HG03442 (cell line): ENCODE measurements around the gene ZNF526.

Source experiments
- ATAC-seq: cut with Tn5 transposase; IDR thresholded peaks from one replicate; pipeline ENCODE4 v1.9.1; 2021; ENCODE audit warnings: mild to moderate bottlenecking, moderate library complexity; ENCODE audit not compliant: unreplicated experiment

The ZNF526 gene

DNA sequence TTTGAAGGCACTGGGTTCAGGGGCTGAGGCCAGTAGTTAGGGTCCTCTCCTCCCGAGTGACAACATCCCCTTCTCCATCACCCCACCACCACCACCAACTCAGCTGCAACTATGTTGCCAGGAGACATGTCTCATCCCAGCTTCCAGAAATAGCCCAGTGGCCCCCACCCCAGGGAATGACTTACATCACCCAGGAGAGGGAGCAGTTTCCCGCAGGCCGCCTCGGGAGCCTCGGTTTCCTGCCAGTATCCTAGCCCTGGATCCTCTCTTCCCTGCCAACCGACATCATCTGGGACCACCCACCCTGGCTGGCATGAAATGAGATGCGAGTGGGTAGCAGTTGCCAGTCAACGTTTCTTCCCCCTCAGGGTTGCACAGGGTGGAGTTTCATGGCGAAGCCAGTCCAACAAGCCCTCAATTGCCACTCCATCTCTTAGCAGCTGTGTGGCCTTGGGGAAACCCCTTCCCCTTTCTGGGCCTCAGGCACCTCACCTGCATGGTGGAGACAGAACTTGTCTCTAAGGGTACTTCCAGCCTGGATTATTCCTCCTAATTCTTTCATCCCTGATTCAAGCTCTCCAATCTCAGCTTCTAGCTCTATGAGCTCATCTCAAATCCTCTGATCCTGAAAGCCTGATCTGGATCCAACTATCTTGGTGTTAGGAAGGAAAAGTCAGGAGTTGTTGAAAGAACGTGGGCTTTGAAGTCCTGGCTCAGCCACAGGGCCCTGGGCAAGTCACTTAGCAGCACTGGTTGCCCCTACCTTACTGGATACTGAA, 26.2 kb downstream of the ZNF526 start:
- no peak for ATAC-seq

GRCh38 chr19:42246922-42247639, 27.0 kb downstream of the ZNF526 start:
- no peak for ATAC-seq

DNA sequence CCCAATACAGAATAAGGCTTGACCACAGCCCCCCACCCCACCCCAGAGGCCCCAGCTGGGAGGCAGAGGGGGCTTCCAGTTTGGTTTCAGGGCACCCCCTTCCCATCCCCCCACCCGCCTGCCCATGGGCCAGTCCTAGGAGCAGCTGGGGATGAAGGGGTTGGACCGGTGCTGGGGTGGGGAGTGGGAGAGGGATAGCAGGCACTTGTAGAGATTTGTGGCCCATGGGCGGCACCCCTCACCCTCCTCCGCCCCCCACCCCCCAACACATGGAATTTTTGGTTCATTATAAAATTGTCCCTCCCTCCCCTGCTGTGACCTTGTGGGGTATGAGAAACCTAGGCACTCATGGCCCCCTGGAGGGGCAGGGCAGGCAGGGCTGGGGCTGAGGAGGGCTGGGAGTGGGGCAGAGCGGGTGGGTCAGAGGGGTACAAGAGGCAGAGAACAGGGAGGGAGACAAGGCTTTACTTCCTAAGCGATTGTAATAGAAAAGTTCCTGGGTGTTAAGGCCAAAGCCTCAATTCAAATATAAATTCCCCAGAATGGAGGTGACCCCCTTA, 27.6 kb downstream of the ZNF526 start:
- no peak for ATAC-seq

- ATAC-seq = no peak
Measured at GRCh38 chr19:42248270-42249148, 28.4 kb downstream of the ZNF526 start.

GRCh38 chr19:42249149-42249750, 29.1 kb downstream of the ZNF526 start:
- ATAC-seq = no peak

DNA sequence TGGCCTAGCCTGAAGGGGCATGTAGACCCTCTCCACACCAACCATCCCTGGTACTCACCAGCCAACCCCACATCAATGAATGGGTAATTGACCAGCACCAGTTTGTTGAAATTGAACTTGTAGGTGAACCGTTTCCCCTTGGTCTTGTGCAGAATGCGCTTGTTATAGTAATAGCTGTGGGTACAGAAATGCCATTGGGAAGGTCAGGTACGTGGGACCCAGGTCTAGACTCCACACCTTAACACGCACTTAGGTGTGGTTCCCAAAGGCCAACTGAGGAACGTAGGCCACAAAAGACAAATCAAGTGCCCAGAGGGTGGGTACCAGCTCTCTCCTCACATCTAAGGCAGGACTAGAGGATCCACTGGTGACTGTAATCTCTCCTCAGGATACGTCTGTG, 29.7 kb downstream of the ZNF526 start:
- no peak for ATAC-seq

GRCh38 chr19:42250183-42250665, 30.1 kb downstream of the ZNF526 start:
- ATAC-seq = no peak

DNA sequence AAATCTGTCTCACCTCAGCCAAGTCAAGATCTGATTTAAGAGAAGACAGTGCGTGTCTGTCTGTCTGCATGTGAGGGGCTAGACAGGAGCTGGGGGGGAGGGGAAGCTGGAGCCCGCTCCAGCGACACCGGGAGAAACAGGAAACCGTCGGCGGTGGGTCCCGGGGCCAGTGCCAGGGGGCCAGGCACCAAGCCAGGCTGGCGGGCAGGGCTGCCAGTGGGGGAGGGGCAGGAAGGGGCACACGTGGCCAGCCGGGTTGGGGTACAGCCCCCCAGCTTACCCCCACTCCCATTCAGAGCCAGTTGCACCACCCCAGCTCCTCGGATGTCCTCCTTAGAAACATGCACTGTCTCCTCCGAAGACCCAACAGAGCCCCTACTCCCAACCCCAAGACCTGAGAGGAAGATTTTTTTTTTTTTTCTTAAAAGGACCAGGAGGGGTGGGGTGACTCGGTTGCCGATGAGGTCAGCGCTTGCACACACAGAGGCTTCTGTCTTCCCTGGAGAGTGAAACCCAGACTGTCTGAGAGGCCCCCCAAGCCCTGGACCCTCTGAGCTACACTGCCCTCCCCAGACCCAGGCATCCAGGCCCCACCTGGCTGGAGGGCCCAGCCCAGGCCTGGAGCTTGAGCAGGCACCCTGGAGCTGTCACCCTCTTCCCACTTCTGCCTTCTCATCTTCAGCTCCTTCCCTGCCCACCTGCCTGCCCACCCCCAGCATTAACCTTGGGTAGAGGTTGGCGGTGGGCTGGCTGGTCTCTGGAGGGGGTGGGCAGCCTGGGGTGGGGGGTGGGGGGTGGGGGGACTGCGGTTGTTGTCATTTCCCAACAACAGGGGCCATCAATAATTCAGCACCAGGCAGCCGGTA, 30.8 kb downstream of the ZNF526 start:
- ATAC-seq = no peak

DNA sequence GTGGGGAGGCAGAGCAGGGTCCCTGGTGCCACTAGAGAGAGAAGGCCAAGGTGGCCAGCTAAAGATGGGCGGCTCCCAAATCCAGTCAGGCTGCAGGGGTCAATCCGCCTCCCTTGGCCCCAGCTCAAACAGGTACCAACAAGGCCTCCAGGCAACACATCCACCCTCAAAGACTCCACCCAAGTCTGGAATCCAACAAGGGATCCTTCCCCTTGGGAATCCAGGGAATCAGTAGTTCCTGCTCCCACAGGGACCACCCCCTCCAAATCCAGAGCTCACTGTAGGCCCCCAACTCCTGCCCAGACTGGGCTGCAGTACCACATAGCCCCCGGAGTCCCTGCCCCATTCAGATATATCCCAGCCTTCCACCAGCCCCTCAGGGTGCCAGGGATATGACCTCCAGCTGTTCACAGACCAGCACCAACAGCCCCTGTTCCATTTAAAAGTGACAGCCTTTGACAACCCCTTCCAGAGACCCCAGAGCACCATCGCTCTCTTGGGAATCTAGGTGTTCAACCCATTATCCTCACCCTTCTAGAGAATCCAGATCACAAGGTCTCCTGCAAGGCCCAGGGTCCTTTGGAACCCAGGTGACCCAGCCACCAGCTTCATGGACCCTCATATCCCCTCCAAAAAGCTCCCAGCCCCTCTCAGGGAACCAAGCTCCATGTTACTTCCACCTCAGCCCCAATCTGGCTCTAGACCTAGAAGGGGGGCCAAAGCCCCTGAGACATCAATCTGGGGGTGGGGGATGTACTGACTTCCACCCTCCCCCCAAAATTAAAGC, 31.7 kb downstream of the ZNF526 start:
- ATAC-seq = no peak

GRCh38 chr19:42252365-42253244, 32.5 kb downstream of the ZNF526 start:
- no peak for ATAC-seq

GRCh38 chr19:42253245-42254088, 33.4 kb downstream of the ZNF526 start:
- ATAC-seq = peak; percentile 7

DNA sequence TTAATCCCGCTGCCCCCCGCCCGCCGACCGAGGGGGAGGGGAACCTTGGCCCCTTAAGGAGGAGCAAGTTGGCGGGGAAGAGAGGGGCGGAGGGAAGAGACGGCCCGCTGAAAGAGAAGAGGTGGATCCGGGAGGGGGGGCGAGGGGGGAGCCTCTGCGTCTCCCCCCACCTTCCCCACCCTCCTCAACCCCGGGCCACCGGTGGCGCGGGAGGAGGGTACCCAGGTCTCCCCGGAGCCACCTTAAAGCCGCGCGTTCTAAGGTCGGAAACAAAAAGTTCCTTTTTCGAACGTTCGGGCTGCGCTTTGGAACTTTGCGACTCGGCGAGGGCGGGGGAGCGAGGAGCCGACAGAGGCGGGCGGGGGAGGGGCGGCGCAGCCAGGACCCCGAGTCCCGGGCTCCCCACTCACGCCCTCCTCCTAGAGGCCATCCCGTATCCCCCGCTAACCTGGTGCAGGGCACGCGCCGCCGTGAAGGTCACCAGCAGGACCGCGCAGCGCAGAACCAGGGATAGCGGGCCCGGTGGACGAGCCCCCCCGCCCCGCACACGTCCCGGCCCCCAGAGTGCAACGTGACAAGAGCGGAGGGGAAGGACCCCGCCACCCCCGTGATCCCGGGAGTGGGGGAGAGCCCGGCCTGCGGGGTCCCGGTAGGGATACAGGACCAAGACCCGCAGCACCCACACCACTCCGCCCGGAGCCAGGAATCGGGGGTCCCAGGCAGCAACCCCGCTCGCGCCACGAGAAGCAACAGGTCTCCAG, 34.2 kb downstream of the ZNF526 start:
- ATAC-seq = peak; percentile 22

DNA sequence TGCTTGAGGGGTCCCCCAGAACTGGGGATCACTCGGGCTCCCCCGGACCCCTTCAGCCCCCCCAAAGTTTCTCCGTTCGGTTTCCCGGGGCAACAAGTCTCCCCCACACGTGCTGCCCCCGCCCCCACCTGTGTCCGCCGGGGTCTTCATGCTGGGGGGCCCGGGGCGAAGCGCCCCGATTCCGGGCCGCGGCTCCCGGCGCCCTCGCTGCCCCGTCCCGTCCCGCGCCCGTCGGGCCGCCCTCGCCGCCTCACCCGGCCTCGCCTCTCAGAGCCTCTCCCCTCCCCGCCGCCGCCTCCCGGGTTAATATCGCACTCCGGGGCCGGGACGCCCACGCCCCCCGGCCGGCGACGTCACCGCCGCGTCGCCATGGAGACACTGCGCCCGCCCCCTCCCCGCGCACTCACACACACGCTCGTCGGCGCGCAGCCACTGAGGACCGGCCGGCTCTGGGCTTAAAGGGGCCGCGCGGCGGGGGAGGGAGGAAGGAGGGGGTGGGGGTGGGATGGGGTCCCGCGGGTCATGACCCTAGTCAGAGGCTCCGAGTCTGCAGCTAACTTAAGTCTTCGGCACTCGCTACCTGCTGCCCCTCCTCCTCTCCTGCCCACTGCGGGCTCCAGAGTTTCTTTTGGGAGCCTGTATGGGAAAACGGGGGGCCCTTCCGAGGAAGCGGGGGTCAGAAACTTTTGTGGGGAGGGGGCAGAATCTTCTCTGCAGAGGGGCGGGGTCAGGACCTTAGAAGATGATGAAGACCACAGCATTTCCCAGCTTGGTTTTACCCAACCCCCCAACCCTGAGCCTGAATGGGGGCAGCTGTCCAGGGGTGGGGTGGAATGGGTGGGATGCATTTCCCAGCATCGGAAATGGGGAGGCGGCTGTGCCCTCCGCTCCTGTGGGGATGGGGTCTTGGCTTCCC, 35.0 kb downstream of the ZNF526 start, which contains the start of gene ERF:
ERF (minus strand) TSS at position 279 of the 916 bp plus-strand sequence; CDS start at position 150, 129 bp downstream.
- peak; percentile 52 for ATAC-seq

- ATAC-seq = no peak
Measured at GRCh38 chr19:42255766-42256745, 35.9 kb downstream of the ZNF526 start.
